Panc1 (cell line): Measurements from ENCODE around the gene TRIM10. TPM values are rescaled to one million over a fixed set of nuclear protein-coding genes. Genes with fewer than 3 reads are reported as not detected.

Experiments used
- ATAC-seq: fragments of 200-7000 bp; cut with Tn5 transposase; 2 replicates; pipeline ENCODE4 v1.9.1; 2020; ENCODE audit warnings: mild to moderate bottlenecking, moderate library complexity
- BruUV-seq: library from RNA; stranded (reverse); fragments of 400-500 nt; replicated peaks from 2 replicates; lab custom pipeline; 2021; lab: Mats Ljungman, UMichigan
- CTCF ChIA-PET: fragments of 300-600 bp; sonication (Branson Sonifier 250); formaldehyde crosslinking; loops from one replicate; lab custom pipeline; 2022; ENCODE audit warnings: antibody characterized with exemption; lab: Charles Lee
- POLR2A ChIA-PET: fragments of 300-600 bp; sonication (Branson Sonifier 250); formaldehyde crosslinking; loops from one replicate; lab custom pipeline; 2022; ENCODE audit warnings: antibody characterized with exemption; lab: Charles Lee
- DNase-seq: peaks from one replicate; pipeline ENCODE4 v3.0.0-alpha.2; 2010; ENCODE audit warnings: low read depth, low spot score
- H3K27ac ChIP-seq: 2 replicates; pipeline ENCODE4 v1.5.1; 2011; ENCODE audit warnings: mild to moderate bottlenecking, low read length, inconsistent platforms
- H3K27me3 ChIP-seq: fragments of 200-500 bp; sonication (Bioruptor generic); 2 replicates; pipeline ENCODE4 v1.6.0; 2014; ENCODE audit warnings: low read length, inconsistent platforms; ENCODE audit not compliant: control insufficient read depth, insufficient read depth
- H3K36me3 ChIP-seq: fragments of 200-500 bp; sonication (Bioruptor generic); 2 replicates; pipeline ENCODE4 v1.5.1; 2014; ENCODE audit warnings: inconsistent platforms, mild to moderate bottlenecking, low read length, moderate library complexity; ENCODE audit not compliant: control insufficient read depth, insufficient read depth
- H3K4me1 ChIP-seq: 2 replicates; pipeline ENCODE4 v1.5.1; 2011; ENCODE audit warnings: inconsistent platforms, mild to moderate bottlenecking, low read length, moderate library complexity; ENCODE audit not compliant: control insufficient read depth, insufficient read depth
- H3K4me3 ChIP-seq, 2 experiments: 2 replicates each; pipeline ENCODE4 v1.5.1; 2011 to 2012; ENCODE audit warnings: low read depth in 2 of 2, low read length in 2 of 2, mild to moderate bottlenecking in 2 of 2, inconsistent platforms in 1 of 2, moderate library complexity in 1 of 2
- H3K9me3 ChIP-seq: fragments of 200-500 bp; sonication (Bioruptor generic); 2 replicates; pipeline ENCODE4 v1.5.1; 2014; ENCODE audit warnings: low read depth, mild to moderate bottlenecking, inconsistent platforms, low read length, moderate library complexity; ENCODE audit not compliant: control insufficient read depth, insufficient read depth
- CTCF ChIP-seq: fragments of 450-650 bp; IDR thresholded peaks from 2 replicates; pipeline ENCODE4 v1.5.1; 2017; ENCODE audit warnings: mild to moderate bottlenecking
- POLR2AphosphoS5 ChIP-seq: IDR thresholded peaks from 2 replicates; pipeline ENCODE4 v1.6.1; 2012; ENCODE audit warnings: mild to moderate bottlenecking, low read depth, low read length, moderate library complexity
- REST ChIP-seq, 2 experiments: IDR thresholded peaks; 2 replicates each; pipeline ENCODE4 v1.6.1; 2011 to 2012; ENCODE audit warnings: low read depth in 2 of 2, control low read depth in 1 of 2, low read length in 1 of 2, mild to moderate bottlenecking in 1 of 2, moderate library complexity in 1 of 2; ENCODE audit not compliant: insufficient read depth in 1 of 2
- SIN3A ChIP-seq: IDR thresholded peaks from 2 replicates; pipeline ENCODE4 v1.6.1; 2012; ENCODE audit warnings: low read depth, mild to moderate bottlenecking, low read length, moderate library complexity, borderline replicate concordance; ENCODE audit not compliant: insufficient read depth
- TCF7L2 ChIP-seq: IDR thresholded peaks from 2 replicates; pipeline ENCODE4 v1.6.1; 2011; ENCODE audit warnings: mild to moderate bottlenecking, low read depth, low read length, inconsistent platforms
- in situ Hi-C: cut with HindIII; loops from 2 replicates; pipeline ENCODE4 v1.10.0; 2016; ENCODE audit warnings: low sequenced_read_pairs, low pct_unique_long_range_greater_than_20kb
- intact Hi-C: fragments of 100-400 bp; cut with micrococcal nuclease; formaldehyde crosslinking; loops from one replicate; pipeline ENCODE4 v1.10.0; 2022; ENCODE audit not compliant: unreplicated experiment
- total RNA-seq: library from RNA; stranded (reverse); gene quantifications from one replicate; pipeline ENCODE4 v1.2.1, GENCODE V29; 2021; ENCODE audit not compliant: unreplicated experiment

Gene TRIM10
- total RNA-seq, 1 experiment from 2014 or later, result not detected

- BruUV-seq, result no TSS peak
- DNase-seq, result no peak
- CTCF ChIA-PET, result interaction anchor here (0.7 kb wide), 1 partner anchor 8 kb away, joined by 3 read pairs; no protein-coding TSS in a partner anchor
Observed at GRCh38 chr6:30195951-30196350, 34.9 kb upstream of the TRIM10 start.

GRCh38 chr6:30194797-30195690, 34.0 kb upstream of the TRIM10 start:
- POLR2A ChIA-PET, result no interaction called here
- TF ChIP-seq POLR2AphosphoS5 (no peak), REST (IDR thresholded peaks at IDR 0.05; ENCODE audit: insufficient read depth in 1 of 2, low read depth in 2 of 2, low read length in 1 of 2) (no peak), SIN3A (no peak), CTCF (no peak), TCF7L2 (no peak)
- Histone ChIP-seq H3K36me3 (peaks cover 8% of the 10 kb centered on the region; the same call in 1 of the 2 replicates), H3K4me3 (no peak overlapping the region), H3K27me3 (no peaks in the 10 kb centered on the region), H3K27ac (no peak overlapping the region), H3K9me3 (no peaks in the 10 kb centered on the region), H3K4me1 (no peaks in the 10 kb centered on the region)
- ATAC-seq (peak; percentile 36; the same call in 1 of the 2 replicates), DNase-seq (no peak)
- no TSS peak for BruUV-seq
- in situ Hi-C loops (no loop called here), intact Hi-C loops (no loop called here)
- CTCF ChIA-PET, result no interaction called here

More at GRCh38 chr6:30195951-30196350, 34.9 kb upstream of the TRIM10 start:
- H3K36me3 ChIP-seq, result peaks cover 13% of the 10 kb centered on the region; the same call in 1 of the 2 replicates
- no peak for TF ChIP-seq TCF7L2
- H3K4me1 ChIP-seq, result no peaks in the 10 kb centered on the region
- in situ Hi-C loops, result no loop called here
- no peak overlapping the region for H3K4me3 ChIP-seq
- H3K27ac ChIP-seq, result no peak overlapping the region
- ATAC-seq, result no peak
- no peaks in the 10 kb centered on the region for H3K9me3 ChIP-seq
- POLR2A ChIA-PET, result no interaction called here
- H3K27me3 ChIP-seq, result no peaks in the 10 kb centered on the region
- intact Hi-C loops, result no loop called here

GRCh38 chr6:30192076-30192475, 31.1 kb upstream of the TRIM10 start:
- no peaks in the 10 kb centered on the region for H3K9me3 ChIP-seq
- DNase-seq, result no peak
- no peak overlapping the region for H3K4me3 ChIP-seq
- peaks cover 11% of the 10 kb centered on the region for H3K36me3 ChIP-seq
- H3K27ac ChIP-seq, result no peak overlapping the region
- intact Hi-C loops, result no loop called here
- ChIA-PET POLR2A (no interaction called here), CTCF (no interaction called here)
- no peak for ATAC-seq
- TF ChIP-seq CTCF (no peak), TCF7L2 (no peak), POLR2AphosphoS5 (no peak), SIN3A (no peak), REST (IDR thresholded peaks at IDR 0.05; ENCODE audit: insufficient read depth in 1 of 2, low read depth in 2 of 2, low read length in 1 of 2) (no peak)
- no peaks in the 10 kb centered on the region for H3K4me1 ChIP-seq
- in situ Hi-C loops, result no loop called here
- no TSS peak for BruUV-seq
- H3K27me3 ChIP-seq, result no peaks in the 10 kb centered on the region
